Measurements from ENCODE around the gene ALPP. TPM values are rescaled to one million over a fixed set of nuclear protein-coding genes. Genes with fewer than 3 reads are reported as not detected.

Gene ALPP
- total RNA-seq, 2 donors from 2014 or later, result 0.11 to 0.37 TPM

- H3K4me3 ChIP-seq, result no peak overlapping the region
- DNase-seq, result no peak
- TF ChIP-seq CTCF (IDR thresholded peaks at IDR 0.05), result no peak
- H3K9ac ChIP-seq (ENCODE audit: low read depth in 2 of 2, low read length in 2 of 2), result no peak overlapping the region
- H3K27ac ChIP-seq, result no peak overlapping the region
- no peaks in the 10 kb centered on the region for H3K27me3 ChIP-seq
- no peaks in the 10 kb centered on the region for H3K9me3 ChIP-seq
- H3K36me3 ChIP-seq, result no peaks in the 10 kb centered on the region
- intact Hi-C loops (cut with DNase I), result no loop called here
- H3K4me1 ChIP-seq, result no peaks in the 10 kb centered on the region
These were observed 53.4 kb downstream of the ALPP start for GRCh38 chr2:232431705-232432590.

Other genes starting within 250 kb of the ALPP start
- 1 to 10 TPM; 1.7 to 3.3 TPM for gene ALPG, start 28.1 kb downstream of the ALPP start, total RNA-seq
- gene ALPI, start 77.4 kb downstream of the ALPP start, total RNA-seq, result 10 to 100 TPM in 1 of 2 donors, 1 to 10 TPM in 1; 9.4 to 27.1 TPM
- under 1 TPM; 0.12 to 0.40 TPM for gene ECEL1, start 109.1 kb downstream of the ALPP start, total RNA-seq
- gene PRSS56, start 141.6 kb downstream of the ALPP start, total RNA-seq, result not detected
- gene CHRND, start 147.4 kb downstream of the ALPP start, total RNA-seq, result not detected
- gene CHRNG, start 160.9 kb downstream of the ALPP start, total RNA-seq, result not detected
- gene TIGD1, start 171.8 kb downstream of the ALPP start, total RNA-seq, result 1 to 10 TPM; 3.0 to 4.4 TPM
- gene EIF4E2, start 171.9 kb downstream of the ALPP start, total RNA-seq, result 100 to 1,000 TPM in 1 of 2 donors, 10 to 100 TPM in 1; 99.5 to 109 TPM